K562 (cell line): Measurements from ENCODE around the gene HSF4.

Source experiments
- CTBP1 ChIP-seq: fragments of 450-650 bp; IDR thresholded peaks from 2 replicates; pipeline ENCODE4 v1.6.1; 2016; ENCODE audit warnings: borderline replicate concordance
- FOXK2 ChIP-seq, 2 experiments: fragments of 450-650 bp; IDR thresholded peaks in 1 of 2; conservative IDR thresholded peaks in 1 of 2; 2 replicates each; pipeline ENCODE4 v1.6.1; 2016; ENCODE audit warnings: low read depth in 2 of 2, mild to moderate bottlenecking in 1 of 2
- NFXL1 ChIP-seq: fragments of 450-650 bp; formaldehyde crosslinking; IDR thresholded peaks from 2 replicates; pipeline ENCODE4 v1.4.0; 2021; ENCODE audit warnings: mild to moderate bottlenecking
- RAD51 ChIP-seq: fragments of 450-650 bp; IDR thresholded peaks from 2 replicates; pipeline ENCODE4 v1.7.1; 2016; ENCODE audit warnings: low read depth, mild to moderate bottlenecking, borderline replicate concordance
- SIN3A ChIP-seq, 2 experiments: fragments of 150-350 bp in 1 of 2; IDR thresholded peaks; 2 replicates each; pipeline ENCODE4 v1.6.1; 2011 to 2016; ENCODE audit warnings: borderline replicate concordance in 2 of 2, low read depth in 2 of 2, low read length in 2 of 2, mild to moderate bottlenecking in 2 of 2, moderate library complexity in 2 of 2; ENCODE audit not compliant: control insufficient read depth in 1 of 2
- SREBF2 ChIP-seq: sonication (generic); formaldehyde crosslinking; IDR thresholded peaks from 2 replicates; pipeline ENCODE4 v1.4.0; 2020; ENCODE audit warnings: mild to moderate bottlenecking, missing genetic modification reagents
- USF1 ChIP-seq: sonication (generic); formaldehyde crosslinking; IDR thresholded peaks from 2 replicates; pipeline ENCODE4 v1.9.0; 2022; ENCODE audit warnings: mild to moderate bottlenecking, missing genetic modification reagents
- ZNF311 ChIP-seq: fragments of 250-450 bp; sonication (Bioruptor Pico); IDR thresholded peaks from 2 replicates; pipeline ENCODE4 v1.4.0; 2020; ENCODE audit warnings: mild to moderate bottlenecking, moderate library complexity

GRCh38 chr16:67174706-67175231 is 10.2 kb downstream of the HSF4 start:
- TF ChIP-seq RAD51 = no peak
- TF ChIP-seq FOXK2 (conservative IDR thresholded peaks at IDR 0.05 in 1 of 2, IDR thresholded peaks at IDR 0.05 in 1 of 2; ENCODE audit: low read depth in 2 of 2) = no peak
- no peak for TF ChIP-seq USF1
- TF ChIP-seq CTBP1 = no peak
- no peak for TF ChIP-seq SREBF2 (CRISPR knock-in tag)
- TF ChIP-seq SIN3A (IDR thresholded peaks at IDR 0.05; ENCODE audit: borderline replicate concordance in 2 of 2, control insufficient read depth in 1 of 2, low read depth in 2 of 2, low read length in 2 of 2) = no peak
- no peak for TF ChIP-seq ZNF311
- no peak for TF ChIP-seq NFXL1
